Left colon (tissue), 2 donors: ENCODE measurements around the gene CD3E. TPM values are rescaled to one million over a fixed set of nuclear protein-coding genes. Genes with fewer than 3 reads are reported as not detected.
"Not testable (repeated sequence)": the region's sequence is repeated elsewhere in the genome, so short reads cannot be mapped to it uniquely, and the experiment has no call there.

Source experiments
- ATAC-seq: fragments of 200-7000 bp; cut with Tn5 transposase; one replicate; pipeline ENCODE4 v1.9.1; 2020; ENCODE audit warnings: mild to moderate bottlenecking, moderate library complexity
- DNase-seq, 2 donors: peaks; one replicate each; pipeline ENCODE4 v3.0.0-alpha.2; 2020
- intact Hi-C, 2 donors: fragments of 100-400 bp; cut with DNase I in 1 of 2; cut with micrococcal nuclease in 1 of 2; formaldehyde crosslinking; loops; one replicate each; pipeline versions ENCODE4 v1.11.2 to v1.14.0; 2022; cut with DNase I, micrococcal nuclease
- total RNA-seq, 2 donors: library from RNA; stranded (reverse); fragmentation: NEBNext Ultra II Directional; extraction: Animal tissue kit (Norgen Biotek cat#: 25700); gene quantifications; one replicate each; pipeline ENCODE4 v1.2.1, GENCODE V29; 2021
- donor health status: DM: no; HTN: no; CAD: no.
- donor health status: DM: yes; HTN: yes; CAD: no.

The CD3E gene
- total RNA-seq, 2 donors from 2014 or later, result 3.4 to 6.7 TPM

DNA sequence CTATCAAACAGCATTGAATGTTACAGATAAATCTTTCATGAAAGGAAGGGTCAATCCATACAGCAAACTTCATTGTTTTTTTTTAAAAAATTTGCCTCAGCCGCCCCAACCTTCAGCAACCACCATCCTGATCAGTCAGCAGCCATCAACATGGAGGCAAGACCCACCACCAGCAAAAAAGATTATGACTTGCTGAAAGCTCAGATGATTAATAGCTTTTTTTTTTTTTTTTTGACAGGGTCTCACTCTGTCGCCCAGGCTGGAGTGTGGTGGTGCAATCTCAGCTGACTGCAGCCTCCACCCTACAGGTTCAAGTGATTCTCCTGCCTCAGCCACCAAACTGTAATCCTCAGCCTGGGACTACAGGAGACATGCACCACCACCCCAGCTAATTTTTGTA is 18.0 kb upstream of the CD3E start:
- ATAC-seq (no peak), DNase-seq (no peak)
- intact Hi-C loops, result no loop called here

DNA sequence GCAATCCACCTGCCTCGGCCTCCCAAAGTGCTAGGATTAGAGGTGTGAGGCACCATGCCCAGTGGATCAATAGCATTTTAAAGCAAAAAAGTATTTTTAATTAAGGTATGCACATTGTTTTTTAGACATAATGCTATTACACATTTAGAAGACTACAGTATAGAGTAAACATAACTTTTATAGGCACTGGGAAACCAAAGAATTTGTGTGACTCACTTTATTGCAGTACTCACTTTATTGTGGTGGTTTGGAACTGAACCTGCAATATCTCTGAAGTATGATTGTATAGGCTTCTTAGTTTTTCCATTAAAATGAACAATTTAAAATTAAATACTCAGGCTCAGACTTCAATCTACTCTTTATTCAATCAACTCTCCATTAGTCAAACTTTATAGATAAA is 17.5 kb upstream of the CD3E start:
- no peak for DNase-seq
- intact Hi-C loops, result no loop called here

DNA sequence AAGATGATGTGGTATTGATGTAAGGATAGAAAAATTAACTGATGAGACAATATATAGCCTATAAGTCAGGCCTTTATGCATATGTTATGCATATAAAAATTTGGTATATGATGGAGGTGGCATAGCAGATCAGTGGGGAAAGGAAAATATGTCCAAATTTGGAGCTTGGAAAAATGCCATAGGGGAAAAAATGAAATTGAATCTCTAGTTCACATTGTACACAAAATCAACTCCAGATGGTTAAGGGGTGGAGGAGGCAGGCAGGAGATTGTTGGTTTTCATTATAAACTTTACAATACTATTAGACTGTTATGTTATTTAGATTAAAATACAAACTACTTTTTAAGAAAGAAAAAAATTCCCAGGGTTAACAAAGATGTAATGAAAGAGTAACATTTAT is 15.1 kb upstream of the CD3E start:
- intact Hi-C loops, result no loop called here
- ATAC-seq (no peak), DNase-seq (no peak)

More for the DNA sequence above, 17.5 kb upstream of the CD3E start:
- peak; percentile 71 for ATAC-seq

- ATAC-seq (peak; percentile 89), DNase-seq (peak; percentile 45 to 53)
- intact Hi-C loops, result loop anchor here (5.0 to 10.0 kb wide), 2 partner anchors 64 to 94 kb away; partner anchors contain the start of gene UBE4A (in 2 of the 2)
Observed at GRCh38 chr11:118290923-118291322, 13.6 kb upstream of the CD3E start.

- ATAC-seq (no peak), DNase-seq (no peak)
- intact Hi-C loops, result loop anchor here (5.0 to 10.0 kb wide), 2 partner anchors 63 to 94 kb away; partner anchors contain the start of gene UBE4A (in 2 of the 2)
Observed at GRCh38 chr11:118291477-118292135, 12.9 kb upstream of the CD3E start.

DNA sequence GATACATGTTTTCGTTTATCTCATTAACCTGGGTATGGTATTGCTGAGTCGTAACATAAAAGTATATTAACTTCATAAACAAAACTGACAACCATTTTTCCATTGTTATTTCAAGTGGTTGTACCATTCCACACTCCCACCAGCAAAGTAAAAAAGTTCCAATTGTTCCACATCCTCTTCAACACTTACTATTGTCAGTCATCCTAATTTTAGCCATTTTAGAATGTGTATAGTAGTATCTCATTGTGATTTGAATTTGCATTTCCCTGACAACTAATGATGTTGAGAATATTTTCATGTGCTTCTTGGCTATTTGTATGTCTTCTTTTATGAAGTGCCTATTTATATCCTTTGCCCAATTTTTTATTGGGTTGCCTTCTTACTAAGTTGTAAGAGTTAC is 10.5 kb upstream of the CD3E start:
- intact Hi-C loops, result loop anchor here (5.0 to 10.0 kb wide), 2 partner anchors 61 to 97 kb away; partner anchors contain the start of gene UBE4A (in 2 of the 2)
- no peak for DNase-seq
- ATAC-seq, result no peak

GRCh38 chr11:118295199-118295598 is 9.3 kb upstream of the CD3E start:
- intact Hi-C loops, result loop anchor here (10.0 kb wide), 1 partner anchor 60 kb away; the partner anchor contains the start of gene UBE4A (in 2 of the 2)
- DNase-seq (no peak), ATAC-seq (no peak)

- DNase-seq, result peak in 1 of 2 donors; percentile 42
- intact Hi-C loops, result loop anchor here (10.0 kb wide), 1 partner anchor 59 kb away; the partner anchor contains the start of gene UBE4A (in 2 of the 2)
- peak; percentile 63 for ATAC-seq
Observed at GRCh38 chr11:118295815-118296454, 8.6 kb upstream of the CD3E start.

GRCh38 chr11:118301600-118302195 is 2.8 kb upstream of the CD3E start:
- ATAC-seq (no peak), DNase-seq (no peak)
- intact Hi-C loops, result no loop called here

DNA sequence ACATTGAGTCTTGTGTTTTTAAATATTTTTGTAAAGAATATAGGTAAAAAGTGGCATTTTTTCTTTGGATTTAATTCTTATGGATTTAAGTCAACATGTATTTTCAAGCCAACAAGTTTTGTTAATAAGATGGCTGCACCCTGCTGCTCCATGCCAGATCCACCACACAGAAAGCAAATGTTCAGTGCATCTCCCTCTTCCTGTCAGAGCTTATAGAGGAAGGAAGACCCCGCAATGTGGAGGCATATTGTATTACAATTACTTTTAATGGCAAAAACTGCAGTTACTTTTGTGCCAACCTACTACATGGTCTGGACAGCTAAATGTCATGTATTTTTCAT is 333 bp upstream of the CD3E start:
- ATAC-seq, result no peak
- intact Hi-C loops, result no loop called here
- DNase-seq, result no peak

- ATAC-seq (no peak), DNase-seq (no peak)
- intact Hi-C loops, result no loop called here
Observed at GRCh38 chr11:118305726-118306125, 1.2 kb downstream of the CD3E start.

GRCh38 chr11:118306556-118306955 is 2.0 kb downstream of the CD3E start:
- ATAC-seq (no peak), DNase-seq (no peak)
- intact Hi-C loops, result no loop called here

DNA sequence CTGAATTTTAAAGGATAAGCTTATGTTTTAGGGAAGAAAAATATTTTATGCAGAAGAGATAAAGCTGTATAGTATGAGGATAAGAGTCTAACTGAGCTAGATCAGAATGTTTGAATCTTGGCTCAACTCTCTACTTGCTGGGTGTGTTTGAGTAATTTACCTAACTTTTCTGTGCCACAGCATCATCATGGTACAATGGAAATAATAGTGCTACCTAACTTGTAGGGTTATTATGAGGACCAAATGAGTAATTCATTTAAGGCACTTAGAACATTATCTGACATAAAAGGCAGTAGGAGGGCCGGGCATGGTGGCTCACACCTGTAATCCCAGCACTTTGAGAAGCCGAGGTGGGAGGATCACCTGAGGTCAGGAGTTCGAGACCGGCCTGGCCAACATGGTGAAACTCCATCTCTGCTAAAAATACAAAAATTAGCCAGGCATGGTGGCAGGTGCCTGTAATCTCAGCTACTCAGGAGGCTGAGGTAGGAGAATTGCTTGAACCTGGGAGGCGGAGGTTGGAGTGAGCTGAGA is 4.5 kb downstream of the CD3E start:
- ATAC-seq, DNase-seq, intact Hi-C loops: not testable (repeated sequence)

- intact Hi-C loops, result no loop called here
- no peak for DNase-seq
- ATAC-seq, result no peak
Observed at GRCh38 chr11:118310271-118310670, 5.7 kb downstream of the CD3E start.

DNA sequence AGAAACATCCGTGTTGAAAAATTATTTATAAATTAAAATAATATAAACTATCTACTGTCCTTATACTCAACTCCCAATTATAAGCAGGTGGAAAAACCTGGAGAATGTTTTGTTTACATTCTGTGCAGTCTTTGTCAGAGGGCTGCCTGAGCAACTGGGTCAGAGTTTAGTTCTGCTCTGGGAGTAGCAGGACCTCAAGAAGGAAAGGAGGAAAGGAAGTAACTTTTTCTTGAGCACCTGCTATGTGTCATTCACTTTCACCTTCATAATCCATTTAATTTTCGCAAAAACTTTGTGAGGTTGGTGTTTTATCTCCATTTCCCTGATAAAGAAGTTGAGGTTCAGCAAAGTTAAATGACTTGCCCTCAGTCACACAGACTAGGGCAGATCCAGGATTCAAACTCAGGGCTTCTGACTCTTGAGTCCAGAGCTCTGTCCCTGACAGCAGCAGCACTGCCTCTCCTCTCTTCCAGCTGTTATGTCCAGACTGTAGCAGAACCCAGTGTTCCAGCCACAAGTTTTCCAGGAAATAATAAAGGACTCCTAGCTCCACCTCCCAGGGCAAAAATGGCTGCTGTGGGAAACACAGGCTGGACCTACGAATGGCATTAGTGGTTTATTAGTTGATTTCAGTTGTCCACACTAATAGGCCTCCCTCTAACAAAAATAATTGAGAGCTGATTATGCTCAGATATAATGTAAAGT is 6.4 kb downstream of the CD3E start:
- intact Hi-C loops, result no loop called here
- peak; percentile 48 for ATAC-seq
- peak in 1 of 2 donors; percentile 51 for DNase-seq

GRCh38 chr11:118311518-118311917 is 7.0 kb downstream of the CD3E start:
- ATAC-seq, result no peak
- intact Hi-C loops, result no loop called here
- DNase-seq, result no peak

GRCh38 chr11:118312328-118312727 is 7.8 kb downstream of the CD3E start:
- no peak for ATAC-seq
- intact Hi-C loops, result no loop called here
- no peak for DNase-seq

GRCh38 chr11:118313242-118313641 is 8.7 kb downstream of the CD3E start:
- ATAC-seq (no peak), DNase-seq (no peak)
- intact Hi-C loops, result no loop called here

DNA sequence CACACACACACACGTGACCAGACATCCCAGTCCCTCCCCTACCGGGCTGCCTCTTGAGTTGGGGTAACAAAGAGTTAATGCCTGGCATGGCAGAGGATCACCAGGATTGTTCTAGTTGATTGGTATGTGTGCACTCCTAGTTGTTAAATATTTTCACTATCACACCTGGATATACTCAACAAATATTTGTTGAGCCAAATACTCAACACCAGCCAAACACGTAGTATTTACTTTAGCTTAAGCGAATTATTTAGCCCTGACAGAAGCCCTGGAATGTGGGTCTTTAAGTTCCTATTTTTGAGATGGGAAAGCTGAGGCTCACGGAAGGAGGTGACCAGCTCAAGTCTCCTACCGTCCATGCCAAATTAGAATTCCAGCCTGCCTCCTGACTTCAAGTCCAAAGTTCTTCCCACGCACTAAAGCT is 10.5 kb downstream of the CD3E start:
- DNase-seq, result peak in 1 of 2 donors; percentile 33
- intact Hi-C loops, result no loop called here

More for the DNA sequence above, 10.5 kb downstream of the CD3E start:
- peak; percentile 58 for ATAC-seq
